Heart left ventricle (tissue), 16 donors: ENCODE results near the gene APCDD1. TPM values are rescaled to one million over a fixed set of nuclear protein-coding genes. Genes with fewer than 3 reads are reported as not detected.

Experiments
- ATAC-seq, 4 donors: fragments of 200-7000 bp; cut with Tn5 transposase; one replicate each; pipeline ENCODE4 v1.9.1; 2020 to 2022; ENCODE audit warnings: moderate library complexity in 4 of 4, mild to moderate bottlenecking in 3 of 4, moderate number of reproducible peaks in 1 of 4
- DNase-seq, 5 donors: peaks; one replicate each; pipeline ENCODE4 v3.0.0-alpha.2; 2020
- H3K27ac ChIP-seq, 12 donors: fragments of 200-600 bp; sonication (generic) in 4 of 12; one replicate each; pipeline versions ENCODE4 v1.5.0 to v1.8.0; 2016 to 2022; ENCODE audit warnings: mild to moderate bottlenecking in 2 of 12
- H3K27me3 ChIP-seq, 9 donors: fragments of 200-600 bp; sonication (generic) in 2 of 9; one replicate each; pipeline versions ENCODE4 v1.5.1 to v1.8.0; 2016 to 2022; ENCODE audit warnings: mild to moderate bottlenecking in 3 of 9
- H3K36me3 ChIP-seq, 9 donors: fragments of 200-600 bp; sonication (generic) in 2 of 9; one replicate each; pipeline versions ENCODE4 v1.5.0 to v1.8.0; 2018 to 2022; ENCODE audit warnings: mild to moderate bottlenecking in 2 of 9
- H3K4me1 ChIP-seq, 12 donors: fragments of 200-600 bp; sonication (generic) in 4 of 12; one replicate each; pipeline versions ENCODE4 v1.5.0 to v1.8.0; 2016 to 2022; ENCODE audit warnings: mild to moderate bottlenecking in 3 of 12
- H3K4me3 ChIP-seq, 12 donors: fragments of 200-600 bp; sonication (generic) in 4 of 12; one replicate each; pipeline versions ENCODE4 v1.5.0 to v1.8.0; 2017 to 2022; ENCODE audit warnings: mild to moderate bottlenecking in 9 of 12, moderate library complexity in 4 of 12
- H3K9me3 ChIP-seq, 12 donors: fragments of 200-600 bp; sonication (generic) in 4 of 12; one replicate each; pipeline versions ENCODE4 v1.5.0 to v1.8.0; 2016 to 2022; ENCODE audit warnings: mild to moderate bottlenecking in 1 of 12
- POLR2A ChIP-seq, 2 donors: fragments of 450-650 bp; IDR thresholded peaks; one replicate each; pipeline ENCODE4 v1.6.1; 2017; ENCODE audit warnings: antibody characterized with exemption in 2 of 2, mild to moderate bottlenecking in 2 of 2, moderate library complexity in 2 of 2
- WGBS, 4 donors: extraction: QIAGEN DNeasy Blood & Tissue Kit in 2 of 4; methylation state at CpG; one replicate each; pipeline versions ENCODE4 v1.1.5 to v1.1.7; 2013 to 2018; 5-methylcytosine and 5-hydroxymethylcytosine counted together
- intact Hi-C, 10 donors: fragments of 100-400 bp; cut with DNase I; formaldehyde crosslinking; loops; one replicate each; pipeline versions ENCODE4 v1.11.1 to v1.14.2; 2022
- polyA plus RNA-seq, 2 donors: library from polyadenylated mRNA; stranded (reverse); fragments of 200-250 nt; gene quantifications; one replicate each; pipeline ENCODE4 v1.2.3, GENCODE V29; 2013
- total RNA-seq, 9 donors: library from RNA; depleted of rRNA in 2 of 9; stranded (reverse); fragments of >200 nt in 2 of 9; fragmentation: NEBNext Ultra II Directional in 3 of 9; extraction: Animal tissue kit (Norgen Biotek cat#: 25700) in 3 of 9; gene quantifications; one replicate each; pipeline versions ENCODE4 v1.1.0 to v1.2.4, GENCODE V29; 2016 to 2023
- TF ChIP-seq, protein P1 (sequence below), 12 donors: fragments of 200-600 bp; sonication (generic) in 4 of 12; IDR thresholded peaks; one replicate each; pipeline versions ENCODE4 v1.5.0 to v1.8.0; 2018 to 2022; ENCODE audit warnings: antibody characterized with exemption in 12 of 12, mild to moderate bottlenecking in 5 of 12
- donor health status: ischemic (EF 13 %, LVEDD 7.1; RV severe dilation, severe dysfunction).
- donor health status: healthy with polysubstance abuse.
- donor health status: DM: no; HTN: yes; CAD: no.
- donor health status: DM: no; HTN: no; CAD: no.
- donor health status: ischemic (EF 25% LVEDD 6.9; RV normal size, moderate dysfunction).
- donor health status: ischemic (EF 25% LVEDD 5.7; RV mildly dilated, moderate dysfunction).
- donor health status: healthy.
- donor health status: DM: yes; HTN: yes; CAD: no.
- donor health status: ischemic (EF 35%, LVEDD 5.7; RV mildly dilated, moderate dysfunction).
- donor health status: nonischemic (EF 11% LVEDD 7.7; RV severe dilation, severe dysfunction).
- donor health status: DM: yes; HTN: yes; CAD: no.
- donor health status: PGD.
- donor health status: ischemic (EF 29% LVEDD 5.4; RV normal size, mild dysfunction).
- donor health status: nonischemic (EF 23%, LVEDD 6.1; RV moderate dilation, normal function).

Gene APCDD1
- total and polyA plus RNA-seq, 11 donors = 7.5 to 65.4 (median 15.7) TPM

- Histone ChIP-seq H3K4me3 (no peak overlapping the region), H3K36me3 (peaks cover 0 to 12% (median 3%) of the 10 kb centered on the region in 9 donors), H3K4me1 (peaks cover 0 to 7% (median 0%) of the 10 kb centered on the region in 12 donors), H3K27ac (no peak overlapping the region), H3K27me3 (no peaks in the 10 kb centered on the region), H3K9me3 (no peaks in the 10 kb centered on the region)
- intact Hi-C loops = no loop called here
- no peak for TF ChIP-seq POLR2A (IDR thresholded peaks at IDR 0.05)
- DNase-seq (no peak), ATAC-seq (no peak)
- WGBS, 4 donors = 65 to 82% (median 74%) methylated on average over 9 of the region's 9 CpGs
Observed at GRCh38 chr18:10465174-10465939, 10.9 kb downstream of the APCDD1 start.

DNA sequence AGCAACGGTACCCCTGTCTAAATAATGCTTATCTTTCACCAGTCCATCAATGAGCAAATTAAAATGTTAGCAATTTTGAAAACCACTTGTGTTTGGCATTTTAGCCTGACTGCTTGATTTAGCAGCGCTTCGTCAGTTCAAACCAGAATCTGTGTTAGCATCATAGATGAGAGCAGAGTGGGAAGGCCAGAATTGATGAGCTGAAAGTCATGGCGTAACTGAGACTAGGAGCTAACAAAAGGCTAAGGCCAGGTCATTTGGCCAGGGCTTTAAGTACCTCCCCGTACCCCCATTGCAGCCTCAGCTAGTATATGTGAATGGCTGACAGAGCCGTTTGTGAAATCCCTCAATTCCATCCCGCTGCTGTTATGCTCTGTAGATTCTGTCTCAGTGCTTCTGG is 16.0 kb downstream of the APCDD1 start:
- ATAC-seq (no peak), DNase-seq (no peak)
- no peak for TF ChIP-seq POLR2A (IDR thresholded peaks at IDR 0.05)
- TF ChIP-seq, protein P1, sequence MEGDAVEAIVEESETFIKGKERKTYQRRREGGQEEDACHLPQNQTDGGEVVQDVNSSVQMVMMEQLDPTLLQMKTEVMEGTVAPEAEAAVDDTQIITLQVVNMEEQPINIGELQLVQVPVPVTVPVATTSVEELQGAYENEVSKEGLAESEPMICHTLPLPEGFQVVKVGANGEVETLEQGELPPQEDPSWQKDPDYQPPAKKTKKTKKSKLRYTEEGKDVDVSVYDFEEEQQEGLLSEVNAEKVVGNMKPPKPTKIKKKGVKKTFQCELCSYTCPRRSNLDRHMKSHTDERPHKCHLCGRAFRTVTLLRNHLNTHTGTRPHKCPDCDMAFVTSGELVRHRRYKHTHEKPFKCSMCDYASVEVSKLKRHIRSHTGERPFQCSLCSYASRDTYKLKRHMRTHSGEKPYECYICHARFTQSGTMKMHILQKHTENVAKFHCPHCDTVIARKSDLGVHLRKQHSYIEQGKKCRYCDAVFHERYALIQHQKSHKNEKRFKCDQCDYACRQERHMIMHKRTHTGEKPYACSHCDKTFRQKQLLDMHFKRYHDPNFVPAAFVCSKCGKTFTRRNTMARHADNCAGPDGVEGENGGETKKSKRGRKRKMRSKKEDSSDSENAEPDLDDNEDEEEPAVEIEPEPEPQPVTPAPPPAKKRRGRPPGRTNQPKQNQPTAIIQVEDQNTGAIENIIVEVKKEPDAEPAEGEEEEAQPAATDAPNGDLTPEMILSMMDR (IDR thresholded peaks at IDR 0.05) = no peak
- no peaks in the 10 kb centered on the region for H3K27me3 ChIP-seq
- H3K36me3 ChIP-seq = peaks cover 0 to 22% (median 3%) of the 10 kb centered on the region in 9 donors
- intact Hi-C loops = no loop called here
- H3K9me3 ChIP-seq = no peaks in the 10 kb centered on the region
- H3K4me1 ChIP-seq = peaks cover 0 to 9% (median 0%) of the 10 kb centered on the region in 12 donors
- 94 to 100% (median 97%) methylated on average over 7 of the region's 7 CpGs for WGBS, 4 donors
- H3K27ac ChIP-seq = no peak overlapping the region
- no peak overlapping the region for H3K4me3 ChIP-seq

- intact Hi-C loops = no loop called here
- Histone ChIP-seq H3K9me3 (no peaks in the 10 kb centered on the region), H3K27me3 (no peaks in the 10 kb centered on the region), H3K4me1 (peaks cover 0 to 11% (median 4%) of the 10 kb centered on the region in 12 donors), H3K36me3 (peaks cover 0 to 29% (median 3%) of the 10 kb centered on the region in 9 donors), H3K27ac (no peak overlapping the region), H3K4me3 (no peak overlapping the region)
- ATAC-seq (no peak), DNase-seq (no peak)
- 83 to 97% (median 93%) methylated on average over 21 to 22 of the region's 22 CpGs for WGBS, 4 donors
- TF ChIP-seq, protein P1 (IDR thresholded peaks at IDR 0.05) = no peak
- no peak for TF ChIP-seq POLR2A (IDR thresholded peaks at IDR 0.05)
Observed at GRCh38 chr18:10471574-10471973, 17.1 kb downstream of the APCDD1 start.

- peaks cover 0 to 29% (median 3%) of the 10 kb centered on the region in 9 donors for H3K36me3 ChIP-seq
- ATAC-seq (peak in 3 of 4 donors; percentile 11 to 43 (median 36)), DNase-seq (no peak)
- no peaks in the 10 kb centered on the region for H3K27me3 ChIP-seq
- H3K9me3 ChIP-seq = no peaks in the 10 kb centered on the region
- intact Hi-C loops = no loop called here
- TF ChIP-seq, protein P1 (IDR thresholded peaks at IDR 0.05) = no peak
- no peak for TF ChIP-seq POLR2A (IDR thresholded peaks at IDR 0.05)
- 58 to 73% (median 72%) methylated on average over 5 of the region's 5 CpGs for WGBS, 4 donors
- no peak overlapping the region for H3K4me3 ChIP-seq
- peaks cover 0 to 27% (median 14%) of the 10 kb centered on the region in 12 donors for H3K4me1 ChIP-seq
- no peak overlapping the region for H3K27ac ChIP-seq
Observed at GRCh38 chr18:10473132-10473531, 18.7 kb downstream of the APCDD1 start.
